ENCODE results near the gene TBL1XR1.

Gene TBL1XR1

GRCh38 chr3:177197041-177197726 is at the start of gene TBL1XR1:
Gene TBL1XR1, minus strand, starts transcription at chr3:177197482. Its CDS starts 132,505 bp downstream, at chr3:177064977.
- DNase-seq, result peak; percentile 85

- DNase-seq, result no peak
These were observed 48.0 kb upstream of the TBL1XR1 start for GRCh38 chr3:177245250-177245649.

- no peak for DNase-seq
These were observed 47.3 kb upstream of the TBL1XR1 start for GRCh38 chr3:177244606-177245005.

GRCh38 chr3:177238686-177239216 is 41.5 kb upstream of the TBL1XR1 start:
- no peak for DNase-seq

- no peak for DNase-seq
These were observed 39.9 kb upstream of the TBL1XR1 start for GRCh38 chr3:177237206-177237605.

- DNase-seq, result no peak
These were observed 39.4 kb upstream of the TBL1XR1 start for GRCh38 chr3:177236704-177237103.

GRCh38 chr3:177234121-177234520 is 36.8 kb upstream of the TBL1XR1 start:
- DNase-seq, result no peak

GRCh38 chr3:177231242-177231641 is 34.0 kb upstream of the TBL1XR1 start:
- no peak for DNase-seq

GRCh38 chr3:177230641-177231040 is 33.4 kb upstream of the TBL1XR1 start:
- no peak for DNase-seq

GRCh38 chr3:177229791-177230190 is 32.5 kb upstream of the TBL1XR1 start:
- DNase-seq, result no peak

GRCh38 chr3:177228601-177229190 is 31.4 kb upstream of the TBL1XR1 start:
- no peak for DNase-seq

- no peak for DNase-seq
These were observed 27.1 kb upstream of the TBL1XR1 start for GRCh38 chr3:177224414-177224813.

- DNase-seq, result no peak
These were observed 24.5 kb upstream of the TBL1XR1 start for GRCh38 chr3:177221744-177222143.

- no peak for DNase-seq
These were observed 23.1 kb upstream of the TBL1XR1 start for GRCh38 chr3:177220136-177220974.

- no peak for DNase-seq
These were observed 16.7 kb upstream of the TBL1XR1 start for GRCh38 chr3:177213801-177214535.

GRCh38 chr3:177212756-177213155 is 15.5 kb upstream of the TBL1XR1 start:
- no peak for DNase-seq

GRCh38 chr3:177212278-177212610 is 15.0 kb upstream of the TBL1XR1 start:
- no peak for DNase-seq

GRCh38 chr3:177211503-177212277 is 14.4 kb upstream of the TBL1XR1 start:
- DNase-seq, result no peak

- no peak for DNase-seq
These were observed 13.6 kb upstream of the TBL1XR1 start for GRCh38 chr3:177210744-177211502.

GRCh38 chr3:177209509-177209908 is 12.2 kb upstream of the TBL1XR1 start:
- no peak for DNase-seq

- DNase-seq, result no peak
These were observed 11.5 kb upstream of the TBL1XR1 start for GRCh38 chr3:177208781-177209180.

Data from activated gamma-delta T cell treated with Interleukin-2 at 50 U/mL for 16 hours (primary cell).